Heart right ventricle (tissue), 16 donors: ENCODE measurements around the gene ALDH16A1. TPM values are rescaled to one million over a fixed set of nuclear protein-coding genes. Genes with fewer than 3 reads are reported as not detected.

Source experiments
- ATAC-seq, 8 donors: fragments of 200-7000 bp; cut with Tn5 transposase; one replicate each; pipeline ENCODE4 v1.9.1; 2020; ENCODE audit warnings: mild to moderate bottlenecking in 8 of 8, moderate library complexity in 8 of 8, moderate number of reproducible peaks in 1 of 8
- DNase-seq, 2 donors: peaks; one replicate each; pipeline ENCODE4 v3.0.0-alpha.2; 2020
- H3K27ac ChIP-seq, 10 donors: fragments of 200-600 bp; sonication (generic) in 2 of 10; one replicate each; pipeline versions ENCODE4 v1.5.0 to v1.8.0; 2020 to 2022; ENCODE audit warnings: mild to moderate bottlenecking in 3 of 10
- H3K27me3 ChIP-seq, 7 donors: fragments of 200-600 bp; one replicate each; pipeline ENCODE4 v1.8.0; 2021 to 2022; ENCODE audit warnings: mild to moderate bottlenecking in 2 of 7
- H3K36me3 ChIP-seq, 9 donors: fragments of 200-600 bp; sonication (generic) in 1 of 9; one replicate each; pipeline versions ENCODE4 v1.5.0 to v1.8.0; 2020 to 2022; ENCODE audit warnings: mild to moderate bottlenecking in 2 of 9
- H3K4me1 ChIP-seq, 9 donors: fragments of 200-600 bp; sonication (generic) in 1 of 9; one replicate each; pipeline versions ENCODE4 v1.5.0 to v1.8.0; 2020 to 2022; ENCODE audit warnings: mild to moderate bottlenecking in 4 of 9
- H3K4me3 ChIP-seq, 10 donors: fragments of 200-600 bp; sonication (generic) in 2 of 10; one replicate each; pipeline versions ENCODE4 v1.5.0 to v1.8.0; 2020 to 2022; ENCODE audit warnings: mild to moderate bottlenecking in 7 of 10, moderate library complexity in 2 of 10
- H3K9me3 ChIP-seq, 11 donors: fragments of 200-600 bp in 10 of 11; sonication (generic) in 2 of 11; one replicate each; pipeline versions ENCODE4 v1.5.0 to v1.8.0; 2013 to 2022; ENCODE audit warnings: mild to moderate bottlenecking in 2 of 11, control low read depth in 1 of 11, moderate library complexity in 1 of 11
- CTCF ChIP-seq, 9 donors: fragments of 200-600 bp; sonication (generic) in 2 of 9; IDR thresholded peaks; one replicate each; pipeline versions ENCODE4 v1.5.0 to v1.8.0; 2021 to 2022; ENCODE audit warnings: antibody characterized with exemption in 9 of 9, mild to moderate bottlenecking in 5 of 9, moderate library complexity in 1 of 9
- WGBS, 2 donors: extraction: QIAGEN DNeasy Blood & Tissue Kit; methylation state at CpG; one replicate each; pipeline ENCODE4 v1.1.7; 2013; ENCODE audit warnings: inconsistent platforms in 1 of 2; 5-methylcytosine and 5-hydroxymethylcytosine counted together
- intact Hi-C, 10 donors: fragments of 100-400 bp; cut with DNase I; formaldehyde crosslinking; loops; one replicate each; pipeline versions ENCODE4 v1.11.1 to v1.14.2; 2022
- polyA plus RNA-seq, 2 donors: library from polyadenylated mRNA; stranded (reverse); fragments of 200-250 nt; gene quantifications; one replicate each; pipeline ENCODE4 v1.2.3, GENCODE V29; 2013
- total RNA-seq, 10 donors: library from RNA; stranded (reverse); fragmentation: NEBNext Ultra II Directional in 3 of 10; extraction: Animal tissue kit (Norgen Biotek cat#: 25700) in 3 of 10; gene quantifications; one replicate each; pipeline versions ENCODE4 v1.2.1 to v1.2.4, GENCODE V29; 2021 to 2023
- donor health status: Arrhythmogenic right ventricular cardiomyopathy.
- donor health status: ischemic (EF 13 %, LVEDD 7.1; RV severe dilation, severe dysfunction).
- donor health status: healthy with polysubstance abuse.
- donor health status: DM: no; HTN: yes; CAD: no.
- donor health status: DM: no; HTN: no; CAD: no.
- donor health status: ischemic (EF 25% LVEDD 6.9; RV normal size, moderate dysfunction).
- donor health status: ischemic (EF 25% LVEDD 5.7; RV mildly dilated, moderate dysfunction).
- donor health status: healthy.
- donor health status: DM: yes; HTN: yes; CAD: no.
- donor health status: Ischemic cardiomyopathy.
- donor health status: ischemic (EF 35%, LVEDD 5.7; RV mildly dilated, moderate dysfunction).
- donor health status: nonischemic (EF 11% LVEDD 7.7; RV severe dilation, severe dysfunction).
- donor health status: DM: yes; HTN: yes; CAD: no.
- donor health status: PGD.
- donor health status: ischemic (EF 29% LVEDD 5.4; RV normal size, mild dysfunction).
- donor health status: nonischemic (EF 23%, LVEDD 6.1; RV moderate dilation, normal function).

ALDH16A1 gene
- total and polyA plus RNA-seq, 12 donors, result 4.4 to 19.9 (median 8.7) TPM

- DNase-seq (no peak), ATAC-seq (no peak)
- intact Hi-C loops, result loop anchor here in 5 of 10 donors (5.0 to 10.0 kb wide), 4 partner anchors 38 to 215 kb away; no protein-coding TSS in a partner anchor
- Histone ChIP-seq H3K4me3 (no peak overlapping the region), H3K27me3 (peaks cover 8 to 75% (median 70%) of the 10 kb centered on the region in 7 donors), H3K9me3 (no peaks in the 10 kb centered on the region), H3K4me1 (peaks cover 0 to 24% (median 6%) of the 10 kb centered on the region in 9 donors), H3K36me3 (no peaks in the 10 kb centered on the region), H3K27ac (no peak overlapping the region)
- no peak for TF ChIP-seq CTCF (IDR thresholded peaks at IDR 0.05)
- 41 to 59% methylated on average over 6 of the region's 6 CpGs for WGBS, 2 donors
Observed at GRCh38 chr19:49439836-49440235, 13.2 kb upstream of the ALDH16A1 start.

GRCh38 chr19:49440439-49441209 is 12.4 kb upstream of the ALDH16A1 start:
- DNase-seq (no peak), ATAC-seq (no peak)
- intact Hi-C loops, result loop anchor here in 4 of 10 donors (5.0 to 10.0 kb wide), 3 partner anchors 48 to 216 kb away; no protein-coding TSS in a partner anchor
- 25 to 27% methylated on average over 19 of the region's 19 CpGs for WGBS, 2 donors
- Histone ChIP-seq H3K4me1 (peaks cover 0 to 24% (median 6%) of the 10 kb centered on the region in 9 donors), H3K4me3 (peak overlapping the region in 9 of 10 donors; percentile 22 to 93 (median 47)), H3K27ac (no peak overlapping the region), H3K9me3 (no peaks in the 10 kb centered on the region), H3K36me3 (no peaks in the 10 kb centered on the region), H3K27me3 (peaks cover 8 to 67% (median 62%) of the 10 kb centered on the region in 7 donors)
- TF ChIP-seq CTCF (IDR thresholded peaks at IDR 0.05), result no peak

- ATAC-seq, result peak in 5 of 8 donors; percentile 1 to 16 (median 3)
- intact Hi-C loops, result loop anchor here in 4 of 10 donors (5.0 to 10.0 kb wide), 3 partner anchors 49 to 217 kb away; no protein-coding TSS in a partner anchor
- H3K4me3 ChIP-seq, result peak within 1 kb of the TSS in 9 of 10 donors; percentile 60 to 93 (median 71)
Observed at GRCh38 chr19:49441210-49441959, 11.6 kb upstream of the ALDH16A1 start, which contains the start of gene SLC17A7. TSS of gene SLC17A7 (minus strand) at chr19:49441527. CDS start at chr19:49441379, 148 bp downstream.

More at GRCh38 chr19:49441210-49441959, 11.6 kb upstream of the ALDH16A1 start, which contains the start of gene SLC17A7:
- Histone ChIP-seq H3K27me3 (peaks cover 8 to 60% (median 55%) of the 10 kb centered on the region in 7 donors), H3K4me1 (peaks cover 0 to 22% (median 6%) of the 10 kb centered on the region in 9 donors), H3K27ac (peak within 1 kb of the TSS in 9 of 10 donors; percentile 15 to 92 (median 41)), H3K9me3 (no peaks in the 10 kb centered on the region), H3K36me3 (peaks cover 0 to 5% (median 0%) of the 10 kb centered on the region in 9 donors)
- DNase-seq, result peak; percentile 50 to 61
- WGBS, 2 donors, result 2 to 7% methylated on average over 26 to 56 of the region's 56 CpGs
- no peak for TF ChIP-seq CTCF (IDR thresholded peaks at IDR 0.05)
